Uterus (tissue), 2 donors: Measurements from ENCODE around the gene FXYD2.

Experiments
- CTCF ChIP-seq, 4 experiments: fragments of 200-600 bp in 2 of 4; fragments of 450-650 bp in 2 of 4; sonication (generic) in 2 of 4; IDR thresholded peaks; one replicate each; pipeline ENCODE4 v1.5.1; 2016 to 2019; ENCODE audit warnings: antibody characterized with exemption in 4 of 4, mild to moderate bottlenecking in 2 of 4, moderate library complexity in 1 of 4
- POLR2A ChIP-seq, 2 donors: fragments of 450-650 bp; IDR thresholded peaks; one replicate each; pipeline ENCODE4 v1.6.1; 2016; ENCODE audit warnings: antibody characterized with exemption in 2 of 2, mild to moderate bottlenecking in 1 of 2, moderate library complexity in 1 of 2

GRCh38 chr11:117826190-117826570 is 1.6 kb upstream of the FXYD2 start:
- TF ChIP-seq CTCF (IDR thresholded peaks at IDR 0.05): no peak
- no peak for TF ChIP-seq POLR2A (IDR thresholded peaks at IDR 0.05)
